Loucy (cell line): Measurements from ENCODE around the gene TTLL5.

Source experiments
- H2AFZ ChIP-seq: fragments of 200-600 bp; sonication (generic); 2 replicates; pipeline ENCODE4 v1.6.0; 2016; ENCODE audit warnings: antibody characterized with exemption, mild to moderate bottlenecking, low read length, moderate library complexity
- H3F3A ChIP-seq: fragments of 200-600 bp; 2 replicates; pipeline ENCODE4 v1.6.0; 2016; ENCODE audit warnings: antibody characterized with exemption, low read depth, mild to moderate bottlenecking
- H3K27me3 ChIP-seq: fragments of 200-600 bp; sonication (generic); 2 replicates; pipeline ENCODE4 v1.6.1; 2014; ENCODE audit warnings: low read length, mild to moderate bottlenecking; ENCODE audit not compliant: insufficient read depth, poor library complexity, severe bottlenecking
- H3K36me3 ChIP-seq: fragments of 200-600 bp; sonication (generic); 2 replicates; pipeline ENCODE4 v1.6.1; 2016; ENCODE audit warnings: low read length; ENCODE audit not compliant: insufficient read depth
- H3K4me1 ChIP-seq: fragments of 200-600 bp; sonication (generic); 2 replicates; pipeline ENCODE4 v1.5.1; 2014; ENCODE audit warnings: low read length, mild to moderate bottlenecking; ENCODE audit not compliant: insufficient read depth, poor library complexity, severe bottlenecking
- H3K4me2 ChIP-seq: fragments of 200-600 bp; sonication (generic); 2 replicates; pipeline ENCODE4 v1.6.0; 2014; ENCODE audit warnings: antibody characterized with exemption, low read length, low read depth, mild to moderate bottlenecking; ENCODE audit not compliant: poor library complexity, severe bottlenecking
- H3K4me3 ChIP-seq: fragments of 200-600 bp; sonication (generic); 2 replicates; pipeline ENCODE4 v1.5.1; 2014; ENCODE audit warnings: low read length, mild to moderate bottlenecking, mixed read lengths; ENCODE audit not compliant: poor library complexity, severe bottlenecking
- H3K79me2 ChIP-seq: fragments of 200-600 bp; sonication (generic); 2 replicates; pipeline ENCODE4 v1.6.1; 2014; ENCODE audit warnings: low read length; ENCODE audit not compliant: insufficient read depth
- H3K9ac ChIP-seq: fragments of 200-600 bp; sonication (generic); 2 replicates; pipeline ENCODE4 v1.6.0; 2014; ENCODE audit warnings: mild to moderate bottlenecking, low read depth, low read length, moderate library complexity; ENCODE audit not compliant: poor library complexity, severe bottlenecking
- H3K9me2 ChIP-seq: fragments of 200-600 bp; sonication (generic); replicated peaks from 2 replicates; pipeline ENCODE4 v1.6.1; 2016; ENCODE audit warnings: low read depth, low read length, mixed read lengths
- H3K9me3 ChIP-seq: fragments of 200-600 bp; sonication (generic); 2 replicates; pipeline ENCODE4 v1.6.1; 2014; ENCODE audit warnings: mild to moderate bottlenecking, antibody characterized with exemption, low read length, low read depth; ENCODE audit not compliant: insufficient read depth
- H4K20me1 ChIP-seq: fragments of 200-600 bp; sonication (generic); 2 replicates; pipeline ENCODE4 v1.6.0; 2014; ENCODE audit warnings: antibody characterized with exemption, low read length, mild to moderate bottlenecking; ENCODE audit not compliant: insufficient read depth, poor library complexity, severe bottlenecking
- CTCF ChIP-seq: fragments of 200-600 bp; sonication (generic); conservative IDR thresholded peaks from 2 replicates; pipeline ENCODE4 v1.5.1; 2014; ENCODE audit warnings: mild to moderate bottlenecking, antibody characterized with exemption, low read length
- EZH2phosphoT487 ChIP-seq: fragments of 200-600 bp; IDR thresholded peaks from 2 replicates; pipeline ENCODE4 v1.6.1; 2018; ENCODE audit warnings: antibody characterized with exemption, mild to moderate bottlenecking, moderate library complexity, borderline replicate concordance

TTLL5 gene

GRCh38 chr14:75976826-75977581 lies 316.0 kb downstream of the TTLL5 start:
- no peaks in the 10 kb centered on the region for H3K9me3 ChIP-seq
- H3F3A ChIP-seq: no peaks in the 10 kb centered on the region
- H3K9me2 ChIP-seq: no peaks in the 10 kb centered on the region
- no peaks in the 10 kb centered on the region for H4K20me1 ChIP-seq
- no peak overlapping the region for H3K9ac ChIP-seq
- no peaks in the 10 kb centered on the region for H3K27me3 ChIP-seq
- H3K79me2 ChIP-seq: no peaks in the 10 kb centered on the region
- TF ChIP-seq EZH2phosphoT487 (no peak), CTCF (no peak)
- peaks cover 7% of the 10 kb centered on the region for H3K4me1 ChIP-seq
- no peaks in the 10 kb centered on the region for H3K36me3 ChIP-seq
- H2AFZ ChIP-seq: no peak overlapping the region
- H3K4me2 ChIP-seq: no peak overlapping the region
- no peak overlapping the region for H3K4me3 ChIP-seq

- H3K27me3 ChIP-seq: no peaks in the 10 kb centered on the region
- TF ChIP-seq EZH2phosphoT487 (no peak), CTCF (no peak)
- no peaks in the 10 kb centered on the region for H3K36me3 ChIP-seq
- no peaks in the 10 kb centered on the region for H3F3A ChIP-seq
- peaks cover 7% of the 10 kb centered on the region for H3K4me1 ChIP-seq
- H2AFZ ChIP-seq: no peak overlapping the region
- H4K20me1 ChIP-seq: no peaks in the 10 kb centered on the region
- H3K9me2 ChIP-seq: no peaks in the 10 kb centered on the region
- no peaks in the 10 kb centered on the region for H3K79me2 ChIP-seq
- H3K4me3 ChIP-seq: no peak overlapping the region
- no peaks in the 10 kb centered on the region for H3K9me3 ChIP-seq
- no peak overlapping the region for H3K9ac ChIP-seq
- H3K4me2 ChIP-seq: no peak overlapping the region
Measured at GRCh38 chr14:75977582-75977943, 316.5 kb downstream of the TTLL5 start.

- Histone ChIP-seq H3K9me3 (no peaks in the 10 kb centered on the region), H3K9me2 (no peaks in the 10 kb centered on the region), H3K36me3 (no peaks in the 10 kb centered on the region), H3K4me2 (no peak overlapping the region), H4K20me1 (no peaks in the 10 kb centered on the region), H2AFZ (no peak overlapping the region), H3K4me3 (no peak overlapping the region), H3F3A (no peaks in the 10 kb centered on the region), H3K9ac (no peak overlapping the region), H3K4me1 (peaks cover 7% of the 10 kb centered on the region), H3K27me3 (no peaks in the 10 kb centered on the region), H3K79me2 (no peaks in the 10 kb centered on the region)
- TF ChIP-seq EZH2phosphoT487 (no peak), CTCF (no peak)
Measured at GRCh38 chr14:75978249-75978731, 317.2 kb downstream of the TTLL5 start.
